Fibroblast of lung (primary cell): ENCODE results near the gene ART4. TPM values are rescaled to one million over a fixed set of nuclear protein-coding genes. Genes with fewer than 3 reads are reported as not detected.
A peak's percentile ranks its signal among the peaks of the same experiment; 100 is the strongest.

Experiments
- DNase-seq, 2 donors: peaks; one replicate each; pipeline versions ENCODE4 v3.0.0 to v3.0.0-alpha.2; 2010; ENCODE audit warnings: low read depth in 2 of 2
- H2AFZ ChIP-seq: 2 replicates; pipeline ENCODE4 v1.5.1; 2012; ENCODE audit warnings: low read length, control low read depth, inconsistent platforms
- H3K27ac ChIP-seq: 2 replicates; pipeline ENCODE4 v1.5.1; 2011; ENCODE audit warnings: low read length, control low read depth; ENCODE audit not compliant: insufficient read depth
- H3K27me3 ChIP-seq: 2 replicates; pipeline ENCODE4 v1.5.1; 2011; ENCODE audit warnings: mild to moderate bottlenecking, low read length; ENCODE audit not compliant: control insufficient read depth, insufficient read depth
- H3K36me3 ChIP-seq: 2 replicates; pipeline ENCODE4 v1.5.1; 2011; ENCODE audit warnings: low read length; ENCODE audit not compliant: control insufficient read depth, insufficient read depth
- H3K4me1 ChIP-seq: 2 replicates; pipeline ENCODE4 v1.5.1; 2011; ENCODE audit warnings: low read length; ENCODE audit not compliant: control insufficient read depth, insufficient read depth; ENCODE audit errors: extremely low read depth
- H3K4me2 ChIP-seq: 2 replicates; pipeline ENCODE4 v1.5.1; 2011; ENCODE audit warnings: low read length, control low read depth; ENCODE audit not compliant: insufficient read depth; ENCODE audit errors: extremely low read depth
- H3K4me3 ChIP-seq, 4 experiments: fragments of 200-600 bp in 1 of 4; sonication (generic) in 1 of 4; replicated peaks in 1 of 4; 2 replicates each; pipeline ENCODE4 v1.5.1; 2011 to 2016; ENCODE audit warnings: low read length in 4 of 4, low read depth in 3 of 4, mild to moderate bottlenecking in 3 of 4, control low read depth in 2 of 4, inconsistent platforms in 1 of 4, mixed read lengths in 1 of 4; ENCODE audit not compliant: insufficient read depth in 1 of 4; ENCODE audit errors: control extremely low read depth in 1 of 4
- H3K79me2 ChIP-seq: 2 replicates; pipeline ENCODE4 v1.5.1; 2012; ENCODE audit warnings: mild to moderate bottlenecking, low read length, inconsistent platforms; ENCODE audit not compliant: control insufficient read depth, insufficient read depth
- H3K9ac ChIP-seq: 2 replicates; pipeline ENCODE4 v1.5.1; 2011; ENCODE audit warnings: mild to moderate bottlenecking, low read length, control low read depth; ENCODE audit not compliant: insufficient read depth
- H3K9me3 ChIP-seq: 2 replicates; pipeline ENCODE4 v1.5.1; 2012; ENCODE audit warnings: low read depth, low read length; ENCODE audit not compliant: control insufficient read depth, insufficient read depth
- H4K20me1 ChIP-seq: 2 replicates; pipeline ENCODE4 v1.5.1; 2011; ENCODE audit warnings: low read length; ENCODE audit not compliant: control insufficient read depth, insufficient read depth; ENCODE audit errors: extremely low read depth
- EZH2 ChIP-seq: IDR thresholded peaks from 2 replicates; pipeline ENCODE4 v1.5.1; 2012; ENCODE audit warnings: low read length, control low read depth, mild to moderate bottlenecking; ENCODE audit errors: missing control alignments
- polyA plus RNA-seq, 2 donors: library from polyadenylated mRNA; depleted of rRNA in 1 of 2; stranded (reverse) in 1 of 2; unstranded in 1 of 2; fragments of >200 nt; gene quantifications; 2 replicates each; pipeline ENCODE4 v1.2.1, GENCODE V29; 2011 to 2012; ENCODE audit warnings: missing spikeins in 1 of 2
- total RNA-seq: library from RNA; depleted of rRNA; stranded (reverse); fragments of >200 nt; gene quantifications from 2 replicates; pipeline ENCODE4 v1.2.1, GENCODE V29; 2014
- TF ChIP-seq, protein P1 (sequence below), 2 donors: IDR thresholded peaks in 1 of 2; conservative IDR thresholded peaks in 1 of 2; 1 replicate in 1 of 2; 2 replicates in 1 of 2; pipeline ENCODE4 v1.5.1; 2011 to 2012; ENCODE audit warnings: low read length in 2 of 2, control low read depth in 1 of 2, inconsistent platforms in 1 of 2, low read depth in 1 of 2, mild to moderate bottlenecking in 1 of 2

The ART4 gene
- total and polyA plus RNA-seq, 2 donors (not counting 1 experiment from before 2014, with no cell fraction given), result not detected

- Histone ChIP-seq H3K9ac (no peak overlapping the region), H3K27me3 (no peaks in the 10 kb centered on the region), H3K4me2 (no peak overlapping the region), H4K20me1 (no peaks in the 10 kb centered on the region), H2AFZ (no peak overlapping the region), H3K79me2 (no peaks in the 10 kb centered on the region), H3K9me3 (no peaks in the 10 kb centered on the region), H3K4me3 (no peak overlapping the region), H3K36me3 (no peaks in the 10 kb centered on the region), H3K27ac (no peak overlapping the region), H3K4me1 (peaks cover 2% of the 10 kb centered on the region)
- DNase-seq, result no peak
- TF ChIP-seq, protein P1, sequence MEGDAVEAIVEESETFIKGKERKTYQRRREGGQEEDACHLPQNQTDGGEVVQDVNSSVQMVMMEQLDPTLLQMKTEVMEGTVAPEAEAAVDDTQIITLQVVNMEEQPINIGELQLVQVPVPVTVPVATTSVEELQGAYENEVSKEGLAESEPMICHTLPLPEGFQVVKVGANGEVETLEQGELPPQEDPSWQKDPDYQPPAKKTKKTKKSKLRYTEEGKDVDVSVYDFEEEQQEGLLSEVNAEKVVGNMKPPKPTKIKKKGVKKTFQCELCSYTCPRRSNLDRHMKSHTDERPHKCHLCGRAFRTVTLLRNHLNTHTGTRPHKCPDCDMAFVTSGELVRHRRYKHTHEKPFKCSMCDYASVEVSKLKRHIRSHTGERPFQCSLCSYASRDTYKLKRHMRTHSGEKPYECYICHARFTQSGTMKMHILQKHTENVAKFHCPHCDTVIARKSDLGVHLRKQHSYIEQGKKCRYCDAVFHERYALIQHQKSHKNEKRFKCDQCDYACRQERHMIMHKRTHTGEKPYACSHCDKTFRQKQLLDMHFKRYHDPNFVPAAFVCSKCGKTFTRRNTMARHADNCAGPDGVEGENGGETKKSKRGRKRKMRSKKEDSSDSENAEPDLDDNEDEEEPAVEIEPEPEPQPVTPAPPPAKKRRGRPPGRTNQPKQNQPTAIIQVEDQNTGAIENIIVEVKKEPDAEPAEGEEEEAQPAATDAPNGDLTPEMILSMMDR (conservative IDR thresholded peaks at IDR 0.05 in 1 of 2, IDR thresholded peaks at IDR 0.05 in 1 of 2; ENCODE audit: low read depth in 1 of 2, low read length in 2 of 2), result no peak
- TF ChIP-seq EZH2, result no peak
Measured at GRCh38 chr12:14842315-14842714, 1.0 kb downstream of the ART4 start.

- Histone ChIP-seq H3K4me3 (no peak overlapping the region), H3K4me1 (peaks cover 4% of the 10 kb centered on the region), H3K79me2 (no peaks in the 10 kb centered on the region), H3K9me3 (no peaks in the 10 kb centered on the region), H3K27ac (no peak overlapping the region), H3K9ac (no peak overlapping the region), H2AFZ (no peak overlapping the region), H3K36me3 (no peaks in the 10 kb centered on the region), H4K20me1 (no peaks in the 10 kb centered on the region), H3K27me3 (no peaks in the 10 kb centered on the region), H3K4me2 (no peak overlapping the region)
- peak; percentile 28 to 78 for DNase-seq
- TF ChIP-seq EZH2, result no peak
- TF ChIP-seq, protein P1 (conservative IDR thresholded peaks at IDR 0.05 in 1 of 2, IDR thresholded peaks at IDR 0.05 in 1 of 2; ENCODE audit: low read depth in 1 of 2, low read length in 2 of 2), result no peak
Measured at GRCh38 chr12:14841761-14842160, 1.6 kb downstream of the ART4 start.

GRCh38 chr12:14840616-14841015, 2.7 kb downstream of the ART4 start:
- Histone ChIP-seq H3K9me3 (no peaks in the 10 kb centered on the region), H3K4me2 (no peak overlapping the region), H3K27ac (no peak overlapping the region), H4K20me1 (no peaks in the 10 kb centered on the region), H3K36me3 (no peaks in the 10 kb centered on the region), H2AFZ (no peak overlapping the region), H3K27me3 (no peaks in the 10 kb centered on the region), H3K79me2 (no peaks in the 10 kb centered on the region), H3K4me1 (peaks cover 8% of the 10 kb centered on the region), H3K9ac (no peak overlapping the region), H3K4me3 (no peak overlapping the region)
- TF ChIP-seq, protein P1 (conservative IDR thresholded peaks at IDR 0.05 in 1 of 2, IDR thresholded peaks at IDR 0.05 in 1 of 2; ENCODE audit: low read depth in 1 of 2, low read length in 2 of 2), result no peak
- no peak for TF ChIP-seq EZH2
- no peak for DNase-seq
